HG02610 (cell line): ENCODE results near the gene CDCA3.

Source experiments
- ATAC-seq: cut with Tn5 transposase; IDR thresholded peaks from one replicate; pipeline ENCODE4 v1.9.1; 2021; ENCODE audit warnings: mild to moderate bottlenecking, moderate library complexity; ENCODE audit not compliant: unreplicated experiment

CDCA3 gene

DNA sequence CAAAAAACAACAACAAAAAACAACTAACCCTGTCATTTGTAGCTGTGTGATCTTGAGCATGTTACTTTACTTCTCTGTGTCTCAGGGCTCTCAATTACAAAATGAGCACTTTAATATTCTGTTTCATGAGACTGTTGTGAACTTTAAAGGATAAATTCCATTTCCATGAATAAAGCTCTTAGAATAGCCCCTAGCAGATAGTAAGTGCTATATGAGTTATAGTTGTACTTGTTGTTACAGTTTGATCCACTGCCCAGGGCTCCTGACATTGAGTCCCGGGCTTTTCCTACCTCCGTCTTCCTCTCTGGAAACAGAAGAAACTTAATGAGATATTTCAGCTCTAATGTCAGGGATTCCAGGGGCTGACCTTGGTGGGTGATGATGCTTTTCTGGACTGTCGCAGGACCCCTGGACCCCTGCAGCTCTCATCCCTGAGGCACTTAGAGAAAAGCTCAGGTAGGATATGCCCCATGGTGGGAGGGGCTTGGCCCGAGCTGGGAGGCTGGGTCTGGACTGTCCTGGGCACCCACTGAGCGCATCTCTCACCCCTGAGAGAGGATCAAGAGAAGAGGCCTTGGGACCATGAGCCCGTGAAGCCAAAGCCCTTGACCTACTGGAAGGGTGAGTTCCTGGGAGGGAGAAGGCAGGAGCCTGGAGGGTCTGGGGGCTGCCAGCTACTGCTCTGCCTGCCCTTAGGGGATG lies 17.7 kb downstream of the CDCA3 start:
- no peak for ATAC-seq

DNA sequence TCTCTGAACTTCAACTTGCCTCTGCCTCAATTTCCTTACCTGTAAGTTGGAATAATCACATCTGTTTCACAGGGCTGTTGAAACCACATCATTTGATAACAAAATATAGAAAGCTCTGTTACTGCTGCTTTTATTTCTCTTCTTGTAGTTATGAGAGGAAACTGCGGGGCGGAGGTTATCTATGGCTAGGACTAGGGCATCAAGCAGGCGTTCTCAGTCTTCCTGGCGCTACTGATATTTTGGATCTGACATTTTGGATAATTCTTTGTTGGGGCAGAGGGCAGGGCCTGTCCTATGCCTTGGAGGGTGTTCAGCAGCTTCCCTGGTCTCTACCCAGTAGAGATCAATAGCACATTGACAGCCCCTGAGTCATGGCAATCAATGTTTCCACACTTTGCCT lies 19.0 kb downstream of the CDCA3 start:
- no peak for ATAC-seq

DNA sequence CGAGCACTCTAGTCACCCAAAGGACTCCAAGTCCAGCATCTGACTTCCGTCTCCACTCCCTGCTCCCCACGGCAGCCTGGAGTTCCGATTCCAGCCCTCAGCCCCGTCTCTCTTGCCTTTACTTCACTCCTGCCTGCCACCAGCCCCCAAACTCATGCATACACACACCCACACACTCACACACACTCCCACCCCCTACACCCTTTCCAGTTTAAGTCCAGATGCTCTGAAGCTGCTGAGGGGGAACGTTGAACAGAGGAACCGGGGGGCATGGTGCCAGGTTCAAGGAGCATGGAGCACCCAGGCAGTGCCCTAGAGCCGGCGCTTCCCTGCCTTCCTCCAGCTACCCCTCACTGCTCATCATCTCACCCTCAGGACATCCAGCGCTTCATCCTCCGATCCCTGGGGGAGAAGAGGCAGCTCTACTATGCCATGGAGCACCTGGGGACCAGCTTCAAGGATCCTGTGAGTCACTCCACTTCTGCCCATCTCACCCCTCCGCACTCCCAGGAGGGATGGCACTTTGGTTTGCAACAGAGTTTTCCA lies 19.6 kb downstream of the CDCA3 start:
- no peak for ATAC-seq

DNA sequence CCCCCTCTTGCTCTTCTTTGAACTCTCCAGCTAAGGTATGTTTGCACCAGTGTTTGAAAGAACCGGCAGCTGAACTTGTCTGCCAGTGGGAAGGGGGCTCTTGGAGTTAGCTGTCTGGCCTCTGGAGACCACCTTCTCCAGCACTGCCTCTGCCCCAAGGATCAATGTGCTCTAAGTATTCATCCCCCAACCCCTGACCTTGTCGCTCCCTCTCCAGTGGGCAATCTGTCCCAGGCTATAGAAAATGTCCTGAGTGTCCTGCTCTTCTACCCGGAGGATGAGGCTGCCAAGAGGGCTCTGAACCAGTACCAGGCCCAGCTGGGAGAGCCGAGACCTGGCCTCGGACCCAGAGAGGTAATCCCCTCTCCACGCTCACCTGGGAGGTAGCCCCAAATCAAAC lies 20.1 kb downstream of the CDCA3 start:
- ATAC-seq: no peak

DNA sequence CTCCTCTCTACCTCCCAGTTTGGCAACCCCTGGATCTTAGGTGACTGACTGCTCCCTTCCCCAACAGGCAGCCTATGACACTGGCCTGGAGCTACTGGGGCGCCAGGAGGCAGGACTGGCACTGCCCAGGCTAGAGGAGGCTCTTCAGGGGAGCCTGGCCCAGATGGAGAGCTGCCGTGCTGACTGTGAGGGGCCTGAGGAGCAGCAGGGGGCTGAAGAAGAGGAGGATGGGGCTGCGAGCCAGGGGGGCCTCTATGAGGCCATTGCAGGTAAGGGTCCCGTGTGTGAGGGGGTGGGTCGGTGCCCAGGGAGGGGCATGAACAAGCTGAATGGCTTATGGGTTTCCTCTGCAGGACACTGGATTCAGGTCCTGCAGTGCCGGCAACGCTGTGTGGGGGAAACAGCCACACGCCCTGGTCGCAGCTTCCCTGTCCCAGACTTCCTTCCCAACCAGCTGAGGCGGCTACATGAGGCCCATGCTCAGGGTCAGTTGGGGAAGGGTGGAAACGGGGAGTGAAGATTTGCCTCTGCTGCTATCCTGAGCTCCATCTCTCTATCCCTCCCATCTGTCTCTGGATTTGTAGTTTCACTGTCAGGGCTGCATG lies 20.7 kb downstream of the CDCA3 start:
- ATAC-seq: no peak

DNA sequence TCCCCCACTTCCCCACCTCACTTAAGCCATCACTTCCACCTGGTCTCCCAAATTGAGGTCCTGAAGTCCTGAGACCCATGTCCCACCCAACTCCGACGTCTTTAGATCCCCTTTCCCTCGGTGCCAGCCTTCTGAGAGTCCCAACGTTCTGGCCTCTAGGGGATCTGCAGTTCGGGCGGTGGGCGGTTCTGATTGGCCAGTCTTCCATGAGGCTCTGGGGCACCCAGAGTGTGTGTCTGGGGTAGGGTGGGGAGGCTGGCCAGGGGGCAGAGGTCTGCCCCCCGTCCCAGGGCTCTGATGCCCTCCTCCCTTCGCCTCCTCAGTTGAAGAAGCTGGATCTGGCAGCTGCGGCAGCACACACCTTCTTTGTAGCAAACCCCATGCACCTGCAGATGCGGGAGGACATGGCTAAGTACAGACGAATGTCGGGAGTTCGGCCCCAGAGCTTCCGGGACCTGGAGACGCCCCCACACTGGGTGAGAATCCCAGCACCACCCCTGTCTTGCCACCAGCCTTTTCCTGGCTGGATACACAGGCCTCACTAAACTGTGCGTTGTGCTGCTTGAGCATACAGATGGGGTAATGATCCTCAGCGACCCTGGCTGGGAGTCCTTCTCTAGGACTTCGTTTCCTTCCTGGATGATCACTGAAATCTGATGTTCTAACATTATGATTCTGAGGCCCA lies 21.4 kb downstream of the CDCA3 start:
- ATAC-seq: no peak

DNA sequence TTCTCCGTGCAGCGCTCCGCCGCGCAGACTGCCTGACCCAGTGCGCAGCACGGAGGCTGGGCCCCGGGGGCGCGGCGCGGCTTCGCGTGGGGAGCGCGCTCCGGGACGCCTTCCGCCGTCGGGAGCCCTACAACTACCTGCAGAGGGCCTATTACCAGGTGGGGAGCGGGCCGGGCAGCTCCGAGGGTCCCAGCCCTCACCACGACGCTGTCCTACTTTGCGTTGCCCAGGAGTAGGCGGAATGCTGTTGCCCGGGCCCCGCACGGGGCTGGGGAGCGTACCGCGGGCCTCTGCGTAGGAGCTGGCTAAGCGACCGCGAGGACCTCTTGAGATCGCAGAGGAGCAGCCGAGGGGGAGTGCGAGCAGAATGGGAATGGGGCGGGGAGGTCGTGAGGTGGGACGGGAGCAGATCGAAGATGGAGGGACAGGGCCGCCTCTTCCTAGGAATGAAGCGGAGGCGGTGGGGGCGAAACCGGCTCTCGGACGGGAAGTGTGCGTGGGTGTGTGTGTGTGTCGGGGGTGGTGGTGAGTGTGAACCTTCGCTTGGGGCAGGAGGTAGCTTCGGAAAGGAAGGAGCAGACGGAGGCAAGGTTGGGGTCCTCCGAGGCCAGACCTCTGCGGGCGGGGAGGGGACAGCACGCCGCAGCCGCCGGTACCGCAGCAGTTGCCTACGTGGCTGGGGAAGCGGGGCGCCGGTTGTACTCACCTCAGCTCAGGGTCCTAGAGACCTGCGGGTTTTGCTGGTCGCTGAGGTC lies 22.1 kb downstream of the CDCA3 start:
- ATAC-seq: no peak

DNA sequence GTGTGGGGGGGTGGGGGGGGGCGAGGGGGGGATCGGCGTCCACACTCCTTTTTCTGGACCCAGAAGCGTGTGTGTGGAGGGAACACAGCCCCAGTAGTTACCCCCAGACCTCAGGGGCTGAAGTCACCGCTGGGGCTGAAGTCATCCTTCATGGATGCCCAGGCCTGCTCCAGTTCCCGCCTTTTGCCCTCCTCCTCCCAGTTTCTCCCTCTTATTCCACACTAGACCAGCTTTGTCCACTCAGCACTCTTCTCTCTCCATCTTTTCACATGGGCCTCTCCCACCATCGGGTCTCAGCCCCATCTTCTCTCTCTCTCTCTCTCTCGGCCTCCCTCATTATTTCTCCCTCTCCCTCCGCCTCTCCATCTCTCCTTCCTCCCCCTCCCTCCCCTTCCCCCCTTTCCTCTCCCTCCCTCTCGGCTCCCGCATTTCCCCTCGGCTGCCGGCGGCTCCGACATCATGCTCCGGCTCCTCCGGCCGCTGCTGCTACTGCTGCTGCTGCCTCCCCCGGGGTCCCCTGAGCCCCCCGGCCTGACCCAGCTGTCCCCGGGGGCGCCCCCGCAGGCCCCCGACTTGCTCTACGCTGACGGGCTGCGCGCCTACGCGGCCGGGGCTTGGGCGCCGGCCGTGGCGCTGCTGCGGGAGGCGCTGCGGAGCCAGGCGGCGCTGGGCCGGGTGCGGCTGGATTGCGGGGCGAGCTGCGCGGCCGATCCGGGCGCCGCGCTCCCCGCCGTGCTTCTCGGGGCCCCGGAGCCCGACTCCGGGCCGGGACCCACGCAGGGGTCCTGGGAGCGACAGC lies 22.9 kb downstream of the CDCA3 start, which contains the start of gene P3H3:
Gene P3H3, plus strand, starts transcription at position 426 of the 799 bp plus-strand sequence. Its CDS starts 34 bp downstream, at position 460.
- ATAC-seq: no peak

DNA sequence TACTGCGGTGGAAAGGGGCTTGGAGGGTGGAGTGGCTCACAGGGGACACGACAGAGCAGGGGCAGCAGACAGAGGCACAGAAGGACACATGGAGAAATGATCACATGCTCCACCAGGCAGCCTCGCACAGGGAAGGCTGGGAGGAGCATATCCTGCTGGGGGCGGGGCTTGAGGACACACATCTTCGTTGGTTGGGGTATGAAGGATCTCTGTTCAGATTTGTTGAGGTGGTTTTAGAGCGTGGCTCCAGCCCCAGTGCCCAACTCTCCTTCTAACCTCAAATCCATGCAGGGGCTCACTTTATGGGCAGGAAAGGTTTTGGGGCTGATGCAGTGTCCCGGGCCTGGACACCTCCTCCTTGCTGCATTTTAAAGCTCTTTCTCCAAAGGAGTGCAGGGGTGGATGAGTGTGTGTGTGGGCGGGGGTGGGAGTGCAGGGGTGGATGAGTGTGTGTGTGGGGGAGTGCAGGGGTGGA lies 23.6 kb downstream of the CDCA3 start:
- no peak for ATAC-seq

DNA sequence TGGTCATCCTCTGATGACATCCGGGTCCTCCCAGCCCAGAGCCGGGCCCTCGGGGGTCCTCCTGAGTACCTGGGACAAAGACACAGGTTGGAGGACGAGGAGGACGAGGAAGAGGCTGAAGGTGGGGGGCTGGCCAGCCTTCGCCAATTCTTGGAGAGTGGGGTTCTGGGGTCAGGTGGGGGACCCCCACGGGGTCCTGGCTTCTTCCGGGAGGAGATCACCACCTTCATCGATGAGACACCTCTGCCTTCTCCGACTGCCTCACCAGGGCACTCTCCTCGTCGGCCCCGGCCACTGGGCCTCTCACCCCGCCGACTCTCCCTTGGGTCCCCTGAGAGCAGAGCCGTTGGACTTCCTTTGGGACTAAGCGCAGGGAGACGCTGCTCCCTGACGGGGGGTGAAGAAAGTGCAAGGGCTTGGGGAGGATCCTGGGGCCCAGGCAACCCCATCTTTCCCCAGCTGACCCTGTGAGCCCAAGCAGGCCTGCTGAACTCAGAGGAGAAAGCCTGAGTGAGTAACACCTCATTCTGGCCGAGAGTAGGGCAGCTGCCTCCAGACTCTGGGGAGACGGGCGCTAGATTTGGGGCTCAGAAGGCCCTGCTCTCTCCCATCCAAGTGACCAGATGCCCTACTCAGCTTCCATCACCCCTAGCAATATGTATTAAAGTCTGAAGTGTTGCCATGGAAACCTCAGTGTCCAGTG lies 24.2 kb downstream of the CDCA3 start:
- ATAC-seq: no peak

DNA sequence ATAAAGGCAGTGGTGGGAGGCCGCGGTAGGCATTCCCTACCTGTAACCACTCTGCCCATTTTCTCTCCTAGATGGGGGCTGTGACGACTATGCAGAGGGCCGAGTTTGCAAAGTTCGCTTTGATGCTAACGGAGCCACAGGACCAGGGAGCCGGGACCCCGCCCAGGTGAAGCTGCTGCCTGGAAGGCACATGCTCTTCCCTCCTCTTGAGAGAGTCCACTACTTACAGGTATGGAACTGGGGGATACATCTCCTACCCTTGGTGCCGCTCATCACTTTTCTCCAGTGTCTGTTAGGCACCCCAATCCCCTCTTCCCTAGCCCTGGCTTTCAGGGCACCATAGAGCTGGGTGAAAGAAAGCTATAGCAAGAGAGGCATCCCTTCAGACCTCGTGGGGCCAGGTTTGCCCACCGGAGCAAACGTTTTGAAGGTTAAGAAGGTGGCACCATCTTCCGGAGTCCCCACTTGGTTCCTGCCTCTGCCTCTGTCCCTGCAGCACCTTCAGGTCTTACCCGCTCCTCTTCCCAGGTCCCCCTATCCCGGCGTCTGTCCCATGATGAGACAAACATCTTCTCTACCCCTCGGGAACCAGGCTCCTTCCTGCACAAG lies 24.9 kb downstream of the CDCA3 start:
- no peak for ATAC-seq

DNA sequence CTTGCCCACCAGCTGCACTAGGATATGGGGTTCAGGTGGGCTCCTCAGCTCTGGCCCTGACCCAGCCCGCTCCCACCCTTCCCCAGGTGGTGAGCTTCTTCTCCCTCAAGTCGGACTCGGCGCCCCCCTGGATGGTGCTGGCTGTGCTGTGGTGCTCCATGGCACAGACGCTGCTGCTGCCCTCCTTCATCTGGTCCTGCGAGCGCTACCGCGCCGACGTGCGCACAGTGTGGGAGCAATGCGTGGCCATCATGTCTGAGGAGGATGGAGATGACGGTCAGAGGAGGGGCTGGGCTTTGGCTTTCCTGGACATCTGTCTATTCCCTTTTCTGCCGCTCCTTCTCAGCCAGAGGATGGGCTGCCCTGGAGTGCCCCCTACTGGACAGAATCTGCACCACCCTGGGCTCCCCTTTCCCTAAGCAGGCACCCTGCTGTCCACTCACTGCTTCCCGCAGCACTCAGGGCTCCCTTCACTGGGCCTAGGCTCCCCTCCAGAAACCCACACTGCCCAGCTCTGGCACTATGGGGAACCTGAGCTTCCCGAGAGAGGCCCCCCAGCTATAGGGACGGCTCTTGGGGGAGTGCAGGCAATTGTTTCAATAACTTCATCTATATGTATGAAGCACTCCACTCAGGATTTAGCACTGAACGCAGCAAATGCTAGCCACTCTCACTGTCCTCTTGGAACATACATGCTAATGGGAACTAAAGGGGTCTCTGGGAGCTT lies 25.5 kb downstream of the CDCA3 start:
- ATAC-seq: no peak

DNA sequence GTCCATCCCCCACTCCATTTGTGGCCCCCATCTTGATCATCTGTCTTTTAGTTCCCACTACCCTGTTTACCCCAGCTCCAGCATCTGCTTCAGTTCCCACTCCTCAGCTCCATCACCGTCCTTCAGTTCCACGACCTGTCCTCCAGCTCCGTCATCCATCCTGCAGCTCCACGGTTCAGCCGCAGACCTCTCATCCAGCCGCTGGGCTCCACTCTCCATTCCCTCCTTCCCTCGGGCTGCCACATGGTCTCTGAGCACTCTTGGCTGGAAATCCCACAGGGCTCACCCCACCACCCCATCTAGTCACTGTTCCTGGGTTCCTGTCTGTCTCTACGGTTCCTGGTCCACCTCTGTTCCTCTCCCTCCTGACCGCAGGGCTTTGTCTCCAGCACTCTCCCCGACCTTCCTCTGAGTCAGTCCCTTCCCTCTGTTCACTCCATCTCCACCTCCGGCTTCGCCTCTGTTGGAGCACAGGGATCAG lies 26.1 kb downstream of the CDCA3 start:
- ATAC-seq: no peak

DNA sequence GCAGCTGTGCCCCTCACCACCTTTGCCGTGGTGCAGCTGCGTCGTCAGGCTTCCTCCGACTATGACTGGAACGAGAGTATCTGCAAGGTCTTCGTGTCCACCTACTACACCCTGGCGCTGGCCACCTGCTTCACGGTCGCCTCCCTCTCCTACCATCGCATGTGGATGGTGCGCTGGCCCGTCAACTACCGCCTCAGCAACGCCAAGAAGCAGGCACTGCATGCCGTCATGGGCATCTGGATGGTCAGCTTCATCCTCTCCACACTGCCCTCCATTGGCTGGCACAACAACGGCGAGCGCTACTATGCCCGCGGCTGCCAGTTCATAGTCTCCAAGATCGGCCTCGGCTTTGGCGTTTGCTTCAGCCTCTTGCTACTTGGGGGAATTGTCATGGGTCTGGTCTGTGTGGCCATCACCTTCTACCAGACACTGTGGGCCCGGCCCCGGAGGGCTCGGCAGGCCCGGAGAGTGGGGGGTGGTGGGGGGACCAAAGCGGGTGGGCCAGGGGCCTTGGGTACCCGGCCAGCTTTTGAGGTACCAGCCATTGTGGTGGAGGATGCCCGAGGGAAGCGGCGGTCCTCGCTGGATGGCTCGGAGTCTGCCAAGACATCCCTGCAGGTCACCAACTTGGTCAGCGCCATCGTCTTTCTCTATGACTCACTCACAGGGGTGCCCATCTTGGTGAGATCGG lies 26.9 kb downstream of the CDCA3 start:
- no peak for ATAC-seq

DNA sequence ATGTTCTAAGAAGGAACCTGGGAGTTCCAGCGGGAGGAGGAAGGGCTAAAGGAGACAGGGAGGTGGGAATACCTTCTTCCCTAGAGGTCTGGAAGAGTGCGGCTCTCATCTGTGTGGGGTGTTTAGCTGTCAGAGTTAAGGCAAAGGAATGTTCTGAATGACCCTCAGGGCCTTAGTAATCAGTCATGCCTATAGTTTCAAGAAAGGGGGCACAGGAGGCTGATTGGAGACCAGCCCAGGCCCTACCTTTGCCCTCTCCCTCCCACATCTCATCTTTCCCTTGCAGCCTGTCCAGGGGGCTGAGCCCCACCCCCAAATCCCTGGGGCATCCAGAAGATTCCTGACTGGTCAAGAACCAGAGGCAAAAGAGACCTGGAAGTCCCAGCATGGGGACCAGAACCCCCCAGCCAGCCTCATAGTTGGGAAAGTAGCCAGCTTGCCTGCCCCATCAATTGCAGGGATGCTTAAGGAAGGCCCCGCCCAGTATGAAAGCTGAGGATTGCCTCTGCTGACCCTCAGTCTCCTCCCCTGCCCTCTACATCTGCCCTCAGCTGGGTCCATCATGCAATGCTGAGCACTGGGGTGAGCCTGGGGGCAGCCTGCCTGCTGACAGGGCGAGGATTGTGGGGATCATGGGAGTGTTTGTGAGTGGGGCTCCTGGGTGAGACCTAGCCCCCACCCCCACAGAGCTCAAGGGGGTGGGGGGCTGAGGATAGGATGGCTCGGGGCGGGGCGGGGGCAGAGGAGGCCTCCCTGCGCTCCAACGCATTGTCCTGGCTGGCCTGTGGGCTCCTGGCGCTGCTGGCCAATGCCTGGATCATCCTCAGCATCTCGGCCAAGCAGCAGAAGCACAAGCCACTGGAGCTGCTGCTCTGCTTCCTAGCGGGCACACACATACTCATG lies 27.7 kb downstream of the CDCA3 start:
- no peak for ATAC-seq

DNA sequence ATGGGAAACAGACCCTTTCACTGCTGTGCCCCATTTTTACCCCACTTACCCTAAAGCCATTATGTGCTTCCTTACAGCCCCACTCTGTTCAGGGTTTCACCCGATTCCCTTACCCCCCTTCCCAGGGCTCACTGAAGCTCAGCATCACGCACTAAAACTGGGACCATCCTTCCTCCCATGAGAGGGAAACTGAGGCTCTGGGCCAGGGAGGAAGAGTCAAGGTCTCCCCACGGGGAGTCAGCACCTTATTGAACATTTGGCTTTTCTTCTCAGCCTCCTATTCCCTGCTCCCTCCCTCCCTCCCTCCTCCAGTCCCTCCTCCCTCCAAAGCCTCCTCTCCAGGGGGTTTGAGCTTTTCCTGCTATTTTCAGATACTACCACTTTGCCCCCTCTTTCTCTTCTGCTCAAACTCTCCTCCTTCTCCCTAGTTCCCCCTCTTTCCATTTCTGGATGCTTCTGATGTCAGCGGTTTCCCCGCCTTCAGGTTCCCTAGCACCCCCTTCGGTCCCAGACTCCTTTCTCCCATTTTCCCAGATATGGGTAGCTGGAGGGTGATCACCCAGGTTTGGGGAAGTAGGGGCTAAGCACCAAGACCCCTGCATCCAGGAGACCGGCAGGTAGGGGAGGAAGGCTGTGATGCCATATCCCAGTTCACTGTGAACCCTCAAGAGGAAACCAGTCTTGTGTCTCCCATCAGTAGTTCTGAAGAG lies 28.5 kb downstream of the CDCA3 start:
- ATAC-seq: no peak
